GM12891 (cell line): ENCODE data around the gene ATP1A2.

Experiments used
- POLR2A ChIP-seq: IDR thresholded peaks from 2 replicates; pipeline ENCODE4 v1.6.1; 2011; ENCODE audit warnings: low read depth, low read length, control low read depth
- POLR2AphosphoS5 ChIP-seq: IDR thresholded peaks from 2 replicates; pipeline ENCODE4 v1.6.1; 2011; ENCODE audit warnings: low read depth, low read length, control low read depth
- SPI1 ChIP-seq: IDR thresholded peaks from 2 replicates; pipeline ENCODE4 v1.6.1; 2011; ENCODE audit warnings: low read depth, low read length, control low read depth
- TAF1 ChIP-seq: IDR thresholded peaks from 2 replicates; pipeline ENCODE4 v1.6.1; 2011; ENCODE audit warnings: low read depth, low read length, control low read depth

DNA sequence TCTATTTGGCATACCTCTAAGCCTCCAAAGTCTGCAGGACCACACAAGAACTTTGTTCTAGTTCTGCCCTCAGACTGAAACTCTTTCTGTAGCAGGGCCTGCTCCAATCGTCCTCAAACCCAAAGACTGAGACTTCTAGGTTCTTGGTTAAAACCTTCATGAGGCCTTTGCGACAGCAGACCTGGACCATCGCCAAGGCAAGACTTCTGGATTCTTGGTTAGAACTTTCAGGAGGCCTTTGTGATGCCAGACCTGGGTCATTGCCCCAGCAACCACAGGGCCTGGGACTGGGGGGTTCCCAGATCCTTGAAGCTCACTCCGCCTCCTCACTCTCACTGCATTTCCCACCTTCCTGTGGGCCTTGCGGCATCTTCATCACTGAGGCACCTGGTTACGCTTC lies 35.7 kb downstream of the ATP1A2 start, which contains the start of gene ATP1A4:
- TF ChIP-seq POLR2AphosphoS5 (no peak), POLR2A (no peak), TAF1 (no peak), SPI1 (no peak)
